CD14-positive monocyte (primary cell): Measurements from ENCODE around the gene KCNAB1. TPM values are rescaled to one million over a fixed set of nuclear protein-coding genes. Genes with fewer than 3 reads are reported as not detected.
"Not testable (repeated sequence)": the region's sequence is repeated elsewhere in the genome, so short reads cannot be mapped to it uniquely, and the experiment has no call there.

Experiments
- DNase-seq, 3 donors: peaks; one replicate each; pipeline ENCODE4 v3.0.0-alpha.2; 2011 to 2022
- H2AFZ ChIP-seq: 2 replicates; pipeline ENCODE4 v1.6.0; 2012; ENCODE audit warnings: mild to moderate bottlenecking, low read depth, low read length, inconsistent platforms; ENCODE audit not compliant: insufficient read depth, poor library complexity, severe bottlenecking
- H3K27ac ChIP-seq, 2 donors: 1 replicate in 1 of 2; 2 replicates in 1 of 2; pipeline ENCODE4 v1.5.1; 2012 to 2013; ENCODE audit warnings: low read length in 2 of 2, control low read depth in 1 of 2, inconsistent platforms in 1 of 2, low read depth in 1 of 2, mild to moderate bottlenecking in 1 of 2
- H3K27me3 ChIP-seq, 2 donors: one replicate each; pipeline versions ENCODE4 v1.6.0 to v1.6.1; 2011 to 2013; ENCODE audit warnings: low read length in 2 of 2; ENCODE audit not compliant: control insufficient read depth in 2 of 2, insufficient read depth in 2 of 2
- H3K36me3 ChIP-seq, 2 donors: replicated peaks in 1 of 2; 1 replicate in 1 of 2; 2 replicates in 1 of 2; pipeline versions ENCODE4 v1.5.1 to v1.6.1; 2012 to 2013; ENCODE audit warnings: low read length in 2 of 2, control low read depth in 1 of 2, inconsistent platforms in 1 of 2, mild to moderate bottlenecking in 1 of 2; ENCODE audit not compliant: insufficient read depth in 2 of 2, control insufficient read depth in 1 of 2
- H3K4me1 ChIP-seq, 2 donors: 1 replicate in 1 of 2; 2 replicates in 1 of 2; pipeline versions ENCODE4 v1.5.1 to v1.6.1; 2012 to 2013; ENCODE audit warnings: low read length in 2 of 2, control low read depth in 1 of 2, inconsistent platforms in 1 of 2, mild to moderate bottlenecking in 1 of 2, moderate library complexity in 1 of 2; ENCODE audit not compliant: insufficient read depth in 2 of 2, control insufficient read depth in 1 of 2
- H3K4me2 ChIP-seq: replicated peaks from 2 replicates; pipeline ENCODE3; 2012; ENCODE audit warnings: low read length, moderate library complexity, mild to moderate bottlenecking; ENCODE audit not compliant: poor library complexity, severe bottlenecking; ENCODE audit errors: extremely low read depth
- H3K4me3 ChIP-seq, 3 experiments: fragments of 200-600 bp in 1 of 3; sonication (generic) in 1 of 3; replicated peaks in 1 of 3; 1 replicate in 2 of 3; 2 replicates in 1 of 3; pipeline ENCODE4 v1.5.1; 2011 to 2013; ENCODE audit warnings: low read length in 3 of 3, mild to moderate bottlenecking in 3 of 3, control low read depth in 2 of 3, low read depth in 2 of 3, inconsistent platforms in 1 of 3, moderate library complexity in 1 of 3
- H3K79me2 ChIP-seq: 2 replicates; pipeline ENCODE4 v1.6.0; 2012; ENCODE audit warnings: mild to moderate bottlenecking, control low read depth, inconsistent platforms, low read length, moderate library complexity; ENCODE audit not compliant: insufficient read depth
- H3K9ac ChIP-seq: 2 replicates; pipeline ENCODE4 v1.6.0; 2017; ENCODE audit warnings: low read length, mild to moderate bottlenecking; ENCODE audit not compliant: insufficient read depth, poor library complexity, severe bottlenecking
- H3K9me3 ChIP-seq, 2 donors: replicated peaks in 1 of 2; 1 replicate in 1 of 2; 2 replicates in 1 of 2; pipeline versions ENCODE4 v1.5.1 to v1.6.1; 2012 to 2013; ENCODE audit warnings: low read length in 2 of 2, control low read depth in 1 of 2; ENCODE audit not compliant: control insufficient read depth in 1 of 2, insufficient read depth in 1 of 2
- H4K20me1 ChIP-seq: 2 replicates; pipeline ENCODE4 v1.6.0; 2012; ENCODE audit warnings: mild to moderate bottlenecking, low read length, control low read depth, moderate library complexity; ENCODE audit not compliant: insufficient read depth
- H3K27ac Mint-ChIP-seq, 7 donors: one replicate each; pipeline ENCODE4 v1.8.0; 2020; ENCODE audit warnings: mild to moderate bottlenecking in 7 of 7, mixed read lengths in 7 of 7, moderate library complexity in 6 of 7, inconsistent platforms in 2 of 7
- H3K27me3 Mint-ChIP-seq, 3 donors: one replicate each; pipeline ENCODE4 v1.8.0; 2021 to 2022; ENCODE audit warnings: low read depth in 3 of 3, mild to moderate bottlenecking in 3 of 3, mixed read lengths in 3 of 3, moderate library complexity in 3 of 3, inconsistent platforms in 1 of 3
- H3K36me3 Mint-ChIP-seq, 2 donors: one replicate each; pipeline ENCODE4 v1.8.0; 2020; ENCODE audit warnings: mixed read lengths in 2 of 2, inconsistent platforms in 1 of 2, mild to moderate bottlenecking in 1 of 2
- H3K4me1 Mint-ChIP-seq: one replicate; pipeline ENCODE4 v1.8.0; 2020; ENCODE audit warnings: mild to moderate bottlenecking, mixed read lengths
- H3K4me3 Mint-ChIP-seq, 2 donors: one replicate each; pipeline ENCODE4 v1.8.0; 2020; ENCODE audit warnings: mild to moderate bottlenecking in 2 of 2, mixed read lengths in 2 of 2, moderate library complexity in 1 of 2
- H3K9me3 Mint-ChIP-seq, 7 donors: one replicate each; pipeline ENCODE4 v1.8.0; 2020 to 2022; ENCODE audit warnings: mixed read lengths in 7 of 7, mild to moderate bottlenecking in 6 of 7, moderate library complexity in 6 of 7, inconsistent platforms in 2 of 7
- CTCF ChIP-seq: fragments of 200-600 bp; IDR thresholded peaks from one replicate; pipeline ENCODE4 v1.8.0; 2022; ENCODE audit warnings: antibody characterized with exemption, mild to moderate bottlenecking
- WGBS: methylation state at CpG from one replicate; pipeline ENCODE4 v1.1.5; 2013; ENCODE audit warnings: missing lambda C conversion rate; ENCODE audit not compliant: insufficient coverage; 5-methylcytosine and 5-hydroxymethylcytosine counted together
- intact Hi-C, 2 donors: fragments of 100-400 bp; cut with micrococcal nuclease; formaldehyde crosslinking; loops; one replicate each; pipeline versions ENCODE4 v1.15.0 to v1.15.1; 2023
- polyA plus RNA-seq, 3 donors: library from polyadenylated mRNA; depleted of rRNA in 1 of 3; unstranded in 2 of 3; stranded (reverse) in 1 of 3; fragments of 300-500 nt in 2 of 3; fragments of >200 nt in 1 of 3; fragmentation: Illumina TruSeq in 2 of 3; gene quantifications; 1 replicate in 2 of 3; 2 replicates in 1 of 3; pipeline ENCODE4 v1.2.3, GENCODE V29; 2012 to 2021

The KCNAB1 gene
- polyA plus RNA-seq, 3 donors = 0.08 to 0.14 TPM; not detected in 1

GRCh38 chr3:156563900-156564682 lies 443.7 kb downstream of the KCNAB1 start:
- Histone ChIP-seq H3K27me3 (no peaks in the 10 kb centered on the region), H3K4me2 (no peak overlapping the region), H2AFZ (peak overlapping the region; percentile 3), H3K4me1 (no peaks in the 10 kb centered on the region), H3K9ac (no peak overlapping the region), H3K27ac (no peak overlapping the region), H4K20me1 (no peaks in the 10 kb centered on the region), H3K36me3 (no peaks in the 10 kb centered on the region), H3K79me2 (no peaks in the 10 kb centered on the region), H3K4me3 (no peak overlapping the region), H3K9me3 (peaks cover 0 to 4% of the 10 kb centered on the region in 2 donors)
- no peak overlapping the region for H3K4me3 Mint-ChIP-seq
- no peak for TF ChIP-seq CTCF
- no peak for DNase-seq
- peaks cover 5 to 11% (median 8%) of the 10 kb centered on the region in 7 donors for H3K9me3 Mint-ChIP-seq
- peaks cover 0 to 3% of the 10 kb centered on the region in 2 donors for H3K36me3 Mint-ChIP-seq
- no peak overlapping the region for H3K27ac Mint-ChIP-seq
- peaks cover 3% of the 10 kb centered on the region for H3K4me1 Mint-ChIP-seq
- H3K27me3 Mint-ChIP-seq = peaks cover 0 to 2% (median 2%) of the 10 kb centered on the region in 3 donors
- intact Hi-C loops = no loop called here
- WGBS = no CpG with 5 or more reads among the region's 1 CpG

GRCh38 chr3:156569016-156569415 lies 448.6 kb downstream of the KCNAB1 start:
- DNase-seq, H3K9me3 ChIP-seq, H3K36me3 ChIP-seq, H3K27me3 Mint-ChIP-seq, H3K27ac Mint-ChIP-seq, H3K4me3 ChIP-seq, H3K9ac ChIP-seq, H4K20me1 ChIP-seq, H3K4me1 ChIP-seq, H3K4me2 ChIP-seq, H3K4me3 Mint-ChIP-seq, H3K79me2 ChIP-seq, H3K27me3 ChIP-seq, H3K27ac ChIP-seq, H3K36me3 Mint-ChIP-seq, intact Hi-C loops: not testable (repeated sequence)
- peak overlapping the region; percentile 23 for H2AFZ ChIP-seq
- WGBS = 70% methylated on average over 4 of the region's 8 CpGs
- Mint-ChIP-seq H3K9me3 (peaks cover 5 to 12% (median 9%) of the 10 kb centered on the region in 7 donors), H3K4me1 (peaks cover 19% of the 10 kb centered on the region)

GRCh38 chr3:156569881-156570280 lies 449.5 kb downstream of the KCNAB1 start:
- H3K4me1 ChIP-seq, H2AFZ ChIP-seq, H3K4me3 ChIP-seq, H3K9me3 ChIP-seq, DNase-seq, H3K27ac ChIP-seq, H3K36me3 ChIP-seq, H3K27me3 ChIP-seq, H3K27me3 Mint-ChIP-seq, H3K4me3 Mint-ChIP-seq, H3K36me3 Mint-ChIP-seq, intact Hi-C loops, H3K4me2 ChIP-seq, H3K9ac ChIP-seq, H3K79me2 ChIP-seq, H4K20me1 ChIP-seq: not testable (repeated sequence)
- H3K4me1 Mint-ChIP-seq = peaks cover 20% of the 10 kb centered on the region
- WGBS = no CpG with 5 or more reads among the region's 4 CpGs
- peaks cover 5 to 12% (median 9%) of the 10 kb centered on the region in 7 donors for H3K9me3 Mint-ChIP-seq
- peak overlapping the region in 2 of 7 donors; percentile 21 to 61 for H3K27ac Mint-ChIP-seq
